ENCODE measurements around the gene PCBP3. TPM values are rescaled to one million over a fixed set of nuclear protein-coding genes. Genes with fewer than 3 reads are reported as not detected.

Gene PCBP3
- total RNA-seq, 6 experiments from 2014 or later: not detected

GRCh38 chr21:45778686-45779085 is 135.2 kb downstream of the PCBP3 start:
- Mint-ChIP-seq H3K27me3 (ENCODE audit: insufficient read depth) (peaks cover 23% of the 10 kb centered on the region), H3K36me3 (ENCODE audit: low read depth) (no peaks in the 10 kb centered on the region), H3K9me3 (peaks cover 6% of the 10 kb centered on the region), H3K4me3 (no peak overlapping the region), H3K4me1 (ENCODE audit: low read depth) (no peaks in the 10 kb centered on the region), H3K27ac (no peak overlapping the region)
- no peak for DNase-seq
- TF ChIP-seq CTCF (IDR thresholded peaks at IDR 0.05): no peak

GRCh38 chr21:45779226-45779625 is 135.7 kb downstream of the PCBP3 start:
- no peak for DNase-seq
- H3K4me3 Mint-ChIP-seq: no peak overlapping the region
- no peak for TF ChIP-seq CTCF (IDR thresholded peaks at IDR 0.05)
- no peaks in the 10 kb centered on the region for H3K4me1 Mint-ChIP-seq (ENCODE audit: low read depth)
- H3K36me3 Mint-ChIP-seq (ENCODE audit: low read depth): no peaks in the 10 kb centered on the region
- H3K9me3 Mint-ChIP-seq: peaks cover 6% of the 10 kb centered on the region
- H3K27ac Mint-ChIP-seq: no peak overlapping the region
- peaks cover 23% of the 10 kb centered on the region for H3K27me3 Mint-ChIP-seq (ENCODE audit: insufficient read depth)

- TF ChIP-seq CTCF (IDR thresholded peaks at IDR 0.05): no peak
- Mint-ChIP-seq H3K4me1 (ENCODE audit: low read depth) (no peaks in the 10 kb centered on the region), H3K27me3 (ENCODE audit: insufficient read depth) (peaks cover 22% of the 10 kb centered on the region), H3K36me3 (ENCODE audit: low read depth) (no peaks in the 10 kb centered on the region), H3K9me3 (peaks cover 6% of the 10 kb centered on the region), H3K27ac (no peak overlapping the region), H3K4me3 (no peak overlapping the region)
- no peak for DNase-seq
These were observed 137.1 kb downstream of the PCBP3 start for GRCh38 chr21:45780647-45781046.

GRCh38 chr21:45781741-45782140 is 138.2 kb downstream of the PCBP3 start:
- no peak for TF ChIP-seq CTCF (IDR thresholded peaks at IDR 0.05)
- Mint-ChIP-seq H3K27ac (no peak overlapping the region), H3K9me3 (peaks cover 6% of the 10 kb centered on the region), H3K36me3 (ENCODE audit: low read depth) (no peaks in the 10 kb centered on the region), H3K4me3 (no peak overlapping the region), H3K27me3 (ENCODE audit: insufficient read depth) (peaks cover 22% of the 10 kb centered on the region), H3K4me1 (ENCODE audit: low read depth) (no peaks in the 10 kb centered on the region)
- DNase-seq: no peak

- Mint-ChIP-seq H3K36me3 (ENCODE audit: low read depth) (no peaks in the 10 kb centered on the region), H3K4me1 (ENCODE audit: low read depth) (no peaks in the 10 kb centered on the region), H3K4me3 (no peak overlapping the region), H3K27ac (no peak overlapping the region), H3K27me3 (ENCODE audit: insufficient read depth) (peaks cover 35% of the 10 kb centered on the region), H3K9me3 (no peaks in the 10 kb centered on the region; the same call in 1 of the 2 replicates)
- no peak for TF ChIP-seq CTCF (IDR thresholded peaks at IDR 0.05)
- no peak for DNase-seq
These were observed 143.1 kb downstream of the PCBP3 start for GRCh38 chr21:45786660-45787059.

- TF ChIP-seq CTCF (IDR thresholded peaks at IDR 0.05): no peak
- H3K4me1 Mint-ChIP-seq (ENCODE audit: low read depth): no peaks in the 10 kb centered on the region
- peaks cover 38% of the 10 kb centered on the region for H3K27me3 Mint-ChIP-seq (ENCODE audit: insufficient read depth)
- no peak for DNase-seq
- H3K36me3 Mint-ChIP-seq (ENCODE audit: low read depth): no peaks in the 10 kb centered on the region
- no peak overlapping the region for H3K27ac Mint-ChIP-seq
- H3K4me3 Mint-ChIP-seq: no peak overlapping the region
- no peaks in the 10 kb centered on the region; the same call in 1 of the 2 replicates for H3K9me3 Mint-ChIP-seq
These were observed 143.8 kb downstream of the PCBP3 start for GRCh38 chr21:45787371-45787770.

All from HFFc6 (cell line).